ENCODE data around the gene EPO. TPM values are rescaled to one million over a fixed set of nuclear protein-coding genes. Genes with fewer than 3 reads are reported as not detected.

The EPO gene
- total and polyA plus RNA-seq, 4 donors = 1.3 to 22.9 (median 3.4) TPM

- TF ChIP-seq TAF1 (conservative IDR thresholded peaks at IDR 0.05) = no peak
These were observed 40.2 kb upstream of the EPO start (continued) for GRCh38 chr7:100679927-100680575.

GRCh38 chr7:100680576-100681271 lies 39.5 kb upstream of the EPO start:
- H3K4me3 ChIP-seq (ENCODE audit: low read depth in 1 of 3, low read length in 3 of 3) = no peak overlapping the region
- no peak overlapping the region for H3K9ac ChIP-seq (ENCODE audit: low read depth in 1 of 2, low read length in 2 of 2)
- 92% methylated on average over 18 of the region's 18 CpGs for WGBS
- no peaks in the 10 kb centered on the region for H3K27me3 ChIP-seq (ENCODE audit: control insufficient read depth in 4 of 4, insufficient read depth in 4 of 4, low read length in 3 of 4)
- H3K4me1 ChIP-seq (ENCODE audit: control insufficient read depth in 4 of 4, insufficient read depth in 4 of 4, low read length in 3 of 4) = peaks cover 0 to 11% (median 7%) of the 10 kb centered on the region in 4 donors
- TF ChIP-seq FOXA1 (IDR thresholded peaks at IDR 0.05) (no peak), RAD21 (IDR thresholded peaks at IDR 0.05) (no peak), REST (IDR thresholded peaks at IDR 0.05) (no peak), ZBTB33 (IDR thresholded peaks at IDR 0.05) (no peak), YY1 (IDR thresholded peaks at IDR 0.05) (no peak), RXRA (IDR thresholded peaks at IDR 0.05) (no peak), JUND (IDR thresholded peaks at IDR 0.05) (no peak)
- TF ChIP-seq, protein P1, sequence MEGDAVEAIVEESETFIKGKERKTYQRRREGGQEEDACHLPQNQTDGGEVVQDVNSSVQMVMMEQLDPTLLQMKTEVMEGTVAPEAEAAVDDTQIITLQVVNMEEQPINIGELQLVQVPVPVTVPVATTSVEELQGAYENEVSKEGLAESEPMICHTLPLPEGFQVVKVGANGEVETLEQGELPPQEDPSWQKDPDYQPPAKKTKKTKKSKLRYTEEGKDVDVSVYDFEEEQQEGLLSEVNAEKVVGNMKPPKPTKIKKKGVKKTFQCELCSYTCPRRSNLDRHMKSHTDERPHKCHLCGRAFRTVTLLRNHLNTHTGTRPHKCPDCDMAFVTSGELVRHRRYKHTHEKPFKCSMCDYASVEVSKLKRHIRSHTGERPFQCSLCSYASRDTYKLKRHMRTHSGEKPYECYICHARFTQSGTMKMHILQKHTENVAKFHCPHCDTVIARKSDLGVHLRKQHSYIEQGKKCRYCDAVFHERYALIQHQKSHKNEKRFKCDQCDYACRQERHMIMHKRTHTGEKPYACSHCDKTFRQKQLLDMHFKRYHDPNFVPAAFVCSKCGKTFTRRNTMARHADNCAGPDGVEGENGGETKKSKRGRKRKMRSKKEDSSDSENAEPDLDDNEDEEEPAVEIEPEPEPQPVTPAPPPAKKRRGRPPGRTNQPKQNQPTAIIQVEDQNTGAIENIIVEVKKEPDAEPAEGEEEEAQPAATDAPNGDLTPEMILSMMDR (IDR thresholded peaks at IDR 0.05; ENCODE audit: low read depth, low read length, missing input control) = no peak
- H3K36me3 ChIP-seq (ENCODE audit: control insufficient read depth in 4 of 4, insufficient read depth in 3 of 4, low read depth in 1 of 4, low read length in 3 of 4) = peaks cover 13 to 69% (median 32%) of the 10 kb centered on the region in 4 donors
- H3K9me3 ChIP-seq (ENCODE audit: control insufficient read depth in 4 of 4, low read length in 3 of 4) = no peaks in the 10 kb centered on the region
- no peak for DNase-seq (ENCODE audit: low spot score)
- H3K27ac ChIP-seq (ENCODE audit: low read depth in 1 of 2, low read length in 2 of 2) = no peak overlapping the region

DNA sequence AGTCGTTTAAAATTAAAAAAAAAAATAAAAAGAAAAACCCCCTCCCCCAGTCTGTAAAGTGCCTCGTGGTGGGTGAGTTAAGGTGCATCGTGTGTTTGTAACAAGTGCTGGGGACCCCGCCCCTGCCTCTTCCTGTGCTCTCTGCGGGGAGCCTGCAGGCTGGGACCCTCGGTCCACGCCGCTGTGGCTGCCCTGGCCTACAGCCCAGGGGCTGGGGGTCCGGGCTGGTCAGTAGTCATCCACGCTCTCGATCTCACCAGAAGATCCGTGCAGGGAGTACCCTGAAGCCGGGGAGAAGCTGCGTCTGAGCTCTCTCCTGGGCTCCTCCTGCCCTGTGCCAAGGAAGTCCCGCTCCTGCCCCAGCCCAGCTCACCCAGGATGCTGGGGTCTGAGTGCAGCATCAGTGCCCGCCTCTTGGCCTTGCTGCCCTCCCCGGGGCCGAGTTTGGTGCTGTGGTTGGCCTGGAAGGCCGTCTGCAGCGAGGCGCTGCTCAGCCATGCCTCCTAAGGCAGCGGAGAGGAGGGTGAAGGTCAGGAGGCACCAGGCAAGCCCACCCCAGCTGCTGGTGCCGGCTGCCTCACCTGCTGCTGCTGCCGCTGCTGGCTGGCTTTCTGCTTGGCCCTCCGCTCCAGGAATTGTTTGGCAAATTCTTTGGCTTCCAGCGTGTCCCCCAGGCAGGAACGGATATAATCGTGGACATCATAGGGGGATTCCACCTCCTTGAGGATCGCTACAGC lies 38.6 kb upstream of the EPO start:
- H3K27ac ChIP-seq (ENCODE audit: low read depth in 1 of 2, low read length in 2 of 2) = no peak overlapping the region
- H3K27me3 ChIP-seq (ENCODE audit: control insufficient read depth in 4 of 4, insufficient read depth in 4 of 4, low read length in 3 of 4) = no peaks in the 10 kb centered on the region
- peaks cover 0 to 5% (median 3%) of the 10 kb centered on the region in 4 donors for H3K4me1 ChIP-seq (ENCODE audit: control insufficient read depth in 4 of 4, insufficient read depth in 4 of 4, low read length in 3 of 4)
- WGBS = 85% methylated on average over 29 of the region's 29 CpGs
- H3K36me3 ChIP-seq (ENCODE audit: control insufficient read depth in 4 of 4, insufficient read depth in 3 of 4, low read depth in 1 of 4, low read length in 3 of 4) = peaks cover 13 to 73% (median 36%) of the 10 kb centered on the region in 4 donors
- no peak overlapping the region for H3K4me3 ChIP-seq (ENCODE audit: low read depth in 1 of 3, low read length in 3 of 3)
- no peak for DNase-seq (ENCODE audit: low spot score)
- H3K9me3 ChIP-seq (ENCODE audit: control insufficient read depth in 4 of 4, low read length in 3 of 4) = no peaks in the 10 kb centered on the region
- no peak overlapping the region for H3K9ac ChIP-seq (ENCODE audit: low read depth in 1 of 2, low read length in 2 of 2)
- TF ChIP-seq, protein P2, sequence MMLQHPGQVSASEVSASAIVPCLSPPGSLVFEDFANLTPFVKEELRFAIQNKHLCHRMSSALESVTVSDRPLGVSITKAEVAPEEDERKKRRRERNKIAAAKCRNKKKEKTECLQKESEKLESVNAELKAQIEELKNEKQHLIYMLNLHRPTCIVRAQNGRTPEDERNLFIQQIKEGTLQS (IDR thresholded peaks at IDR 0.05) = no peak
- TF ChIP-seq FOXA2 (IDR thresholded peaks at IDR 0.05) (no peak), HNF4A (conservative IDR thresholded peaks at IDR 0.05) (no peak), REST (IDR thresholded peaks at IDR 0.05) (no peak), TAF1 (conservative IDR thresholded peaks at IDR 0.05) (no peak), RXRA (IDR thresholded peaks at IDR 0.05) (no peak), FOXA1 (IDR thresholded peaks at IDR 0.05) (no peak), ZBTB33 (IDR thresholded peaks at IDR 0.05) (no peak), SP1 (IDR thresholded peaks at IDR 0.05) (no peak)
